Stimulated activated naive CD8-positive, alpha-beta T cell treated with anti-CD3 and anti-CD28 coated beads, Interleukin-15, amount 100 ng/mL, for 72 hours (primary cell): ENCODE measurements around the gene TENT4B.

ENCODE experiments used
- ATAC-seq: fragments of 150-1000 bp; cut with Tn5 transposase; 2 replicates; pipeline ENCODE4 v1.10.0; 2021; ENCODE audit warnings: mild to moderate bottlenecking, moderate library complexity
- DNase-seq, 2 donors: peaks; one replicate each; pipeline ENCODE4 v3.0.0; 2021 to 2022
- H3K27ac Mint-ChIP-seq, 2 donors: one replicate each; pipeline ENCODE4 v1.8.0; 2022; ENCODE audit warnings: mild to moderate bottlenecking in 2 of 2, mixed read lengths in 2 of 2, moderate library complexity in 2 of 2
- H3K27me3 Mint-ChIP-seq: one replicate; pipeline ENCODE4 v1.8.0; 2022; ENCODE audit warnings: mixed read lengths
- H3K4me1 Mint-ChIP-seq: one replicate; pipeline ENCODE4 v1.8.0; 2022; ENCODE audit warnings: mild to moderate bottlenecking, mixed read lengths
- H3K4me3 Mint-ChIP-seq, 2 donors: one replicate each; pipeline ENCODE4 v1.8.0; 2022; ENCODE audit warnings: mild to moderate bottlenecking in 2 of 2, mixed read lengths in 2 of 2, moderate library complexity in 1 of 2
- H3K9me3 Mint-ChIP-seq, 2 donors: one replicate each; pipeline ENCODE4 v1.8.0; 2022; ENCODE audit warnings: mixed read lengths in 2 of 2

The TENT4B gene

DNA sequence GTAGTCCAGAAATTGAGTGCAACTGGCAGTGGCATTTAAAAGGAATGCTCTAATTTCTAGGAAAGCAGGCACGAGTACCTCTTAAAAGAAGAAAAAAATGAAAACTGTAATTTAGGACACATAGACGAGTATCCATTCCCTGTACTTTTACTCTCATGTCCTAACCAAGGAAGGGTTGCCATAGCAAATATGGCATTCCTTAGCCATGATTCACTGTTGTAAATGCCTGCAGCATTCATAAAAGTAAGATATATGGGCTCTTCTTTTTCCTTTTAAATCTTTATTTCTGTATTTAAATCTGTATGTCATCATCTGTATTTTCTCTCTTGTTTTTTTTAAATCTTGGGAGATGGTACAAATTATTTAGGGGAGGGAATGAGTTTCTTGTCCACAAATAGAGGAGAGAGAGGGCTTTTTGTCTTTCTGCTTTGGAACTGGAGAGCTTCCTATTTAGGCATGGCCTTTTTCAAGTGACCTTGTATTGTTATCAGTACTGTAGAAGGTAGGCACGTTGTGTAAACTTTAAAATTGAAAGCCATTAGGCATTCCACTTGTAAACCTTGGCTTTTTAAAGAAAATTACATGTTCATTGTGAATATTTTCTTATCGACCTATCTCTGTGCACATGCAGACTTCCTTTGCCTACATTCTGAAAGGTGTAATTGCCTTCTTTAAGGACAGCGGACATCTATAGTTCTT is 50.0 kb downstream of the TENT4B start:
- H3K27ac Mint-ChIP-seq = peak overlapping the region in 1 of 2 donors; percentile 88
- ATAC-seq = no peak

DNA sequence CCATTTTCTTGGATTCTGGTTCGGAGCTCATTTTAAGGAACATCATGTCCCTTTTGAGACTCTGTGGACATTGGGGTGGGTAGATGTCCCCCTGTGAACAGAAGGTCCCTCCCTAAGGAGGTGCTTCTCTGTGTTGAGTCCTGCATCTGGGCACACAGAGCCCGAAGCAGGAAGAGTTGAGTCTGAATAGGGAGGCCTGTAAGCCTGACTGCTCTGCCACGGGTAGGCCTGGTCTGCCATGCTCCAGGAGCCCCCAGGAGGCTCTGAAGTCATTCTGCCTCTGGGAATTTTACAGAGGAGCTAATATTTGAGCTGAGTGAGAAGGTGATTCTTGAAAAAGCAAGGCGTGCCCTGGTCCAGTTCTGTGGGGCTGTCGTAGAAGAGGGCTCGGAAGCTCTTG is 50.6 kb downstream of the TENT4B start:
- H3K9me3 Mint-ChIP-seq = no peaks in the 10 kb centered on the region
- peaks cover 68% of the 10 kb centered on the region for H3K4me1 Mint-ChIP-seq
- no peak overlapping the region for H3K4me3 Mint-ChIP-seq
- peak overlapping the region in 1 of 2 donors; percentile 21 for H3K27ac Mint-ChIP-seq
- no peak for DNase-seq
- no peaks in the 10 kb centered on the region for H3K27me3 Mint-ChIP-seq
- no peak for ATAC-seq

More for the DNA sequence above, 50.0 kb downstream of the TENT4B start:
- no peak for DNase-seq
- H3K4me1 Mint-ChIP-seq = peaks cover 66% of the 10 kb centered on the region
- H3K4me3 Mint-ChIP-seq = no peak overlapping the region
- no peaks in the 10 kb centered on the region for H3K9me3 Mint-ChIP-seq
- no peaks in the 10 kb centered on the region for H3K27me3 Mint-ChIP-seq

DNA sequence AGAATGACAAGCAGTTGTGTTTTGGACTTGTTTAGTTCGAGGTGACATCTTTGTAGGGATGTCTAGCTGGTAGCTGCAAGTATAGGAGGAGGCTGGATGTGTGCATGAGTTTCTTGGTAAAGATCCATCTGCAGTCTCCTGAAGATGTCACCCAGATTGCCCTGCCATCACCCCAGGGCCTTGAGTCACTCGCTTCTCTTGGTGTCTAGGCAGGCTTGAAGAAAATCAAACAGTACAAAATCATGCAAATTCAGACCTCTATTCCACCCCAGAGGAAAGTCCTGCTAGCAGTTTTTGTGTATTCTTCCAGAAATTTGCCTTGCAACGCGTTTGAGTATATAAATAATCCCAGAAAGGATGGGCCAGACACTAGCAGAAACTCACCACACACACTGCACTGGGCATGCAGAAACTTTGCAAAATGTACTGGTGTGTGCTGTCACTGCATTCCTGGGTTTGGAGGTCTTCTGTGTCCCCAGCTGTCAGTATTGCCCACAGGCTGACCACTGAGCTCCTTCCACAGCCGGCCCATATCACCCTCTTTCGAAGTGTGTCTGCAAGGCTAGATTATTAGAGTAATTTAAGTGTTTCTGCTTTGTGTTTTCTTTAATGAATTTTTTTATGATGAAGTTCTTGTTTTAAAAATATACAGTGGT is 51.5 kb downstream of the TENT4B start:
- Mint-ChIP-seq H3K9me3 (no peaks in the 10 kb centered on the region), H3K4me1 (peaks cover 63% of the 10 kb centered on the region), H3K4me3 (no peak overlapping the region), H3K27ac (peak overlapping the region in 1 of 2 donors; percentile 21), H3K27me3 (no peaks in the 10 kb centered on the region)
- DNase-seq (no peak), ATAC-seq (no peak)

DNA sequence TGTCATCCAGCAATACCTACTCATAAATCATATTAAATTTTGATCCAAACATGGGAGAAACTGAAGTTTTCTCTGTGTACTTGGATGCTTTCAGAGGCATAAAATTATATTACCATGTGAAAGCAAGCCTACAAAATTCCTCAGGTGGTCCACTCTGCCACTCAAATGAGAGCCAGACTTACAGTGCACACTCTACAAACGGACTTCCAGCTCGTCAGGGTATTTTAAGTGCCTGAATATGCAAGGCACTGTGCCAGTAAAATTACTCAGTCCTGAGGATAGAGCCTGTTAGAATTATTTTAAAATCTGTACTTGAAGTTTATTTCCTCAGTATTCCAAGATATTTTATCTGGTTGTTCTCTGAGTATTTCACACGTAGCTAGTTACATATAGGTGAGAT is 54.5 kb downstream of the TENT4B start:
- ATAC-seq = no peak
- no peak for DNase-seq
- Mint-ChIP-seq H3K27ac (no peak overlapping the region), H3K27me3 (no peaks in the 10 kb centered on the region), H3K4me3 (no peak overlapping the region), H3K4me1 (peaks cover 54% of the 10 kb centered on the region), H3K9me3 (no peaks in the 10 kb centered on the region)

DNA sequence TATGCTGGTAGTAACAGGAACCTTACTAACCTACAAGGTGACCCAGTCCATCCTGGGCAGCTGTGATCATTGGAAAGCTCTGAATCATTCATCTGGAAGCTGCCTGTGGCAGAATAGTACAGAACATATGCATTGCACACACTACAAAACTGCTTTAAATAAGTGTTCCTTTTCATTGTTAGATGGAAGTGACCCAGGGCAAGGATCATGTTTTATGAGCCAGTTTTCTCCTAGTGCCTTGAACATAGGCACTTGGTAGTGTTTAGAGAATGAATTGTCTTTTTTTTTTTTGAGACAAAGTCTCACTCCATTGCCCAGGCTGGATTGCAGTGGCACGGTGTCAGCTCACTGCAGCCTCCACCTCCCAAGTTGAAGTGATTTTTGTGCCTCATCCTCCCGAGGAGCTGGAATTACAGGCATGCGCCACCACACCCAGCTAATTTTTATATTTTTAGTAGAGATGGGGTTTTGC is 55.4 kb downstream of the TENT4B start:
- Mint-ChIP-seq H3K9me3 (no peaks in the 10 kb centered on the region), H3K27me3 (no peaks in the 10 kb centered on the region), H3K4me3 (no peak overlapping the region), H3K27ac (peak overlapping the region in 1 of 2 donors; percentile 17), H3K4me1 (peaks cover 45% of the 10 kb centered on the region)
- DNase-seq (no peak), ATAC-seq (no peak)

DNA sequence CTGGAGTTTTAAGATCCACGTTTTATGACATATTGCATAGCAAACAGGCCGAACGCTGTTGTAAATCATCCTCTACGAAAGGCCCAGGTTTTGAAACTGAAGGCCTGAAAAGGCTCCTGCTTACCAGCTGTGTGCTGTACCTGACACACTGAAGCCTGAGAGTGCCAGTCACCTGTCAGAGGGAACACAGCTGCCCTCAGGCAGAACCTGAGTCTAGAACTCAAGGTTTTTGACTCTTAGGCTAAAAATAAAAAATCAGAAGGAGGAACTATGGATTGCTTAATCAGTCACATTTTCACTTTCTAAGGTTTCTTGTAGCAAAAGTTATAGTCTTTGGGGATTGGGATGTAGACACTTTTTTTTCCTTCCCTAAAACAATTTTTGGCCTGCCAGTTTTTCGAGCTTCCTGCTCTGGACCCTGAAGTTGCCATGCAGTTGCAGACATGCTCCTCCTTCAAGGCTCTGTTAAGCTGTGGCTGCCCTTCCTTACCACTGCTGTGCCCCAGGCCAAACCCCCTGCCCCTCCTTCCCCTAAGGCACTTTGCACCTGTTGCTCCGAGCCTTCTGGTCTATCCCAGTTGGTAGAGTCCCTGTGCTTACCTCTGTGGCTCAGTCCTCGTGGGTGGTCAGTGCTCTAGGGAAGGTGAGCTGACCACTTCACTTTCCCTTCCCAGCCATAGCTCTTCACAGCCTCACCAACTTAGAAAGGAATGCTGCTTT is 56.6 kb downstream of the TENT4B start:
- Mint-ChIP-seq H3K4me1 (peaks cover 33% of the 10 kb centered on the region), H3K4me3 (no peak overlapping the region), H3K27ac (peak overlapping the region; percentile 64 to 93), H3K9me3 (no peaks in the 10 kb centered on the region), H3K27me3 (no peaks in the 10 kb centered on the region)
- no peak for DNase-seq
- no peak for ATAC-seq

DNA sequence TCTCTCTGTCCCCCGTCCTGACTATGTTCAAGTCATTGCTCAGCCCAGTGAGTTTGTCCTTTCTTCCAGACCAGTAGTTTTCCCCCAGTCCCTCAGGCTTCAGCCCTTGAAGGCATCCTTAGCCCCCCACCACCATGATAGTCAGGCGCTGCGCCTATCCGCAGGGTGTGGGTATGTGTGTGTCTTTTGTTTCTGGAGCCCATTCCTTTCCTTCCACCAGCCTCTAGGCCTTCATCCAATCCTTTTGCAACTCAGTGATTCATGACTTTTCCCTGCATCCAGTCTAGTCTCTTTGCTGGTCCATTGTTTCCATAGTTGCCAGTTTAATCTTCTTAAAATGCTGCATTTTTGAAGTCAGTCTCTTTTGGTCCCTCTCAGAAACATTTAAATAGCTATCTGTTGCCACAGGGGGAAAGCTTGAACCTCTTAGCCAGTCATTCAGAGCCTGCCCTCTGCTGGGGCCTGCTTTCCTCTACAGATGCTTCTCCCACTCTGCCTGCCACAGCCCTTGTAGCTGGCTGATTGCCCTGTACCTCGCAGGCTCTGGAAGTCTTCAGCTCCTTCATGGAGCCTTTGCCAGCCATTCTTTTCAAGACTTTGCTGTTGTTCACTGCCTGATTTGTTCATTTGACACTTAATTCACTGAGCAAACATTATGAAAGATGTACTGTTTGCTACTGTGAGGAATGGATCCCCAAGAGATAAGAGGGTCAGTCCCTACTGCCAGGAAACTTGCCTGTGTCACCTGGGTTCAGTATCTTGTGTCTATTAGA is 57.3 kb downstream of the TENT4B start:
- Mint-ChIP-seq H3K27me3 (no peaks in the 10 kb centered on the region), H3K9me3 (no peaks in the 10 kb centered on the region), H3K4me1 (peaks cover 29% of the 10 kb centered on the region), H3K4me3 (no peak overlapping the region), H3K27ac (peak overlapping the region; percentile 64 to 93)
- peak; percentile 57 to 72 for DNase-seq
- ATAC-seq = peak; percentile 99

DNA sequence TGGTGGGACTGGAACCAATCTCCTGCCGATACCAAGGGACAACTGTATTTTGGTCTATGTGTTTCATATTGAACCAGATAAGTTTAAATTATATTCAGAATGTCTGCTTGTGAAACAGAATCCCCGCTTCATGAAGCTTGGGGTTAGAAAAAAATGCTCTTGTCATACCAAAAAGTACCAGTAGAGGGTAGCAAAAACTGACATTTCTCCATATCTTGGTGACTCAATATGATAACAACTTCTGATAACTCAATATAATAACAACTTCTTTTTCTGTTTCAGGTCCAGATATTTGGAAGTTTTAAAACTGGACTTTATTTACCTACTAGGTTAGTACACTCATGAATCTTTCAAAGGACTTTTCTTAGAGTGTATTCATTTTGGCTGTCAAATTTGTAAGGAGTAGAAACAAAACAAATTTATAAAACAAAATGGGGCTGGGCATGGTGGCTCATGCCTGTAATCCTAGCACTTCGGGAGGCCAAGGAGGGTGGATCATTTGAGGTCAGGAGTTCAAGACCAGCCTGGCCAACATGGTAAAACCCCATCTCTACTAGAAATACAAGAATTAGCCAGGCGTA is 60.9 kb downstream of the TENT4B start:
- ATAC-seq = no peak
- DNase-seq = peak in 1 of 2 donors; percentile 23
- H3K27ac Mint-ChIP-seq = peak overlapping the region; percentile 54 to 72
- H3K4me3 Mint-ChIP-seq = no peak overlapping the region
- H3K9me3 Mint-ChIP-seq = no peaks in the 10 kb centered on the region
- no peaks in the 10 kb centered on the region for H3K27me3 Mint-ChIP-seq
- peaks cover 14% of the 10 kb centered on the region for H3K4me1 Mint-ChIP-seq

DNA sequence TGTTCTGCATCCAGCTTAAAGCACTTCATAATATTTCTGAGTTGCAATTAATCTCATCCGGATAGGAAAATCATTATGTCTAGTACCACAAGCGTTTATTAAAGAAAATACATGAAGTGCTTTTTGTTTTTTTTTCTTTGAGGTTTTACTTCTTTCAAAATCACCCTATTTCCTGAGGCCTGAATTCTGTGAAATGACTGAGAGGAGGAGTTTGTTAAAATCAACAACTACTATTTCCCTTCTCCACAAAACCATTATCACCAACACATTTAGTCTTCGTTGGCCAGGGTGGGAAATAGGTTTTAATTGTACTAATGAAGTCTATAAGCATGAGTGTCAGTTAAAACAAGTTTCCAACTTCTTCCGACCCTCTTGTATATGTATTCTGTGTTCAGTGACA is 62.6 kb downstream of the TENT4B start:
- ATAC-seq (no peak), DNase-seq (no peak)
- H3K4me1 Mint-ChIP-seq = peaks cover 2% of the 10 kb centered on the region
- H3K9me3 Mint-ChIP-seq = no peaks in the 10 kb centered on the region
- H3K27me3 Mint-ChIP-seq = no peaks in the 10 kb centered on the region
- no peak overlapping the region for H3K27ac Mint-ChIP-seq
- H3K4me3 Mint-ChIP-seq = peak overlapping the region in 1 of 2 donors; percentile 22

DNA sequence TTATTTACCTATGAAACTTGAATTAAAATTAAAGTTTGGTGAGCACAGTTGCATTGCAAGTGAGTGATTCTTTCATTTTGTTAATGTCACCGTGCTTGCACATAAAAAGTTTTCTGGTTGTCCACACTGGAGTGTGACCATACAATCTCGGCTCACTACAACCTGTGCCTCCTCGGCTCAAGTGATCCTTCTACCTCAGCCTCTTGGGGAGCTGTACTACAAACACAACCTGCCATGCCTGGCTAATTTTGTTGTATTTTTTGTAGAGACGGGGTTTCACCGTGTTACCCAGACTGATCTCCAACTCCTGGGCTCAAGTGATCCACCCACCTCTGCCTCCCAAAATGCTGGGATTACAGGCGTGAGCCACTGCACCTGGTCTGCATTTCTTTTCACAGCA is 63.1 kb downstream of the TENT4B start:
- ATAC-seq = no peak
- H3K27ac Mint-ChIP-seq = no peak overlapping the region
- H3K9me3 Mint-ChIP-seq = no peaks in the 10 kb centered on the region
- no peak for DNase-seq
- H3K4me1 Mint-ChIP-seq = no peaks in the 10 kb centered on the region
- H3K27me3 Mint-ChIP-seq = no peaks in the 10 kb centered on the region
- no peak overlapping the region for H3K4me3 Mint-ChIP-seq

DNA sequence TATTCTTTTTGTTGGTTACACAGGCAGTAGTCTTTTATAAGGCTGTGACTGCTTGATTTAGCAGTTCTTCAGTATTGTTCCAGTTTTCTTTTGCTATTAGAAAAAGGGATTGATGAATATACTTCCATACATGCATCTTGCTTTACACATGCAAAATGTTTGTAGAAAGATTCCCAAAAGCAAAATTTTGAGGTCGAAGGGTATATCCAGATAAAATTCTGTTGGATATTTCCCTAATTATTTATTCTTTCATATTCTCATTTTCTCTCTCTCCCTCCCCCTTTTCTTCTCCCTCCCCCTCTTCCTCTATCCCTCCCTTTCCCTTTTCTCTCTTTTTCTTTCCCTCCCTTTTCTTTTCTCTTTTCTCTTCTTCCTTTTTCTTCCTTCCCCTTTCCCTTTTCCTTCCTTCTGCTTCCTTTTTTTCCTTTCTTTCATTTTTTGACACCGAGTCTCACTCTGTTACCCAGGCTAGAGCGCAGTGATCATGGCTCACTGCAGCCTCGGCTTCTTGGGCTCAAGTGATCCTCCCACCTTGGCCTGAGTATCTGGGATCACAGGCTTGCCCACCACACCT is 66.4 kb downstream of the TENT4B start:
- H3K27me3 Mint-ChIP-seq = no peaks in the 10 kb centered on the region
- no peak overlapping the region for H3K27ac Mint-ChIP-seq

DNA sequence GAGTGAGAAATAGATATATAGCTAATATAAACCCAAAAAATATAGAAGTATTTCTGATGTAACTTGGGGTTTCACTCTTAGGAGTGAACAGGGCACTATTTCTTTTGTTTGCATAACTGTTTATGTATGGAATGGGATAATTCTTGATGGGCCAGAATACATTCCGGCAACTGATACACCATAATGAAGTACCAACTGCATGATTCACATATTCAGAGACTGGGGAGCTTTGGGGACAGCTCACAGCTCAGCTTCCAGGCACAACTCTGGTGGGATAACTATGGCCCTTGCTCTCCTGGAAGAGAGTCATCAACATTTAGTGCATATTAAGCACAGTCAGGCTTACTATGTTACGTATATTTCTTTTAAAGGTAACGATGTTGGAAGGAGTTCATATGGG is 71.2 kb downstream of the TENT4B start:
- H3K4me1 Mint-ChIP-seq = peaks cover 8% of the 10 kb centered on the region
- H3K4me3 Mint-ChIP-seq = no peak overlapping the region
- H3K27ac Mint-ChIP-seq = peak overlapping the region in 1 of 2 donors; percentile 18
- no peak for ATAC-seq
- DNase-seq = no peak
- no peaks in the 10 kb centered on the region for H3K9me3 Mint-ChIP-seq
- no peaks in the 10 kb centered on the region for H3K27me3 Mint-ChIP-seq

More for the DNA sequence above, 66.4 kb downstream of the TENT4B start:
- Mint-ChIP-seq H3K4me3 (no peak overlapping the region), H3K4me1 (no peaks in the 10 kb centered on the region), H3K9me3 (no peaks in the 10 kb centered on the region)
- no peak for DNase-seq
- ATAC-seq = no peak

DNA sequence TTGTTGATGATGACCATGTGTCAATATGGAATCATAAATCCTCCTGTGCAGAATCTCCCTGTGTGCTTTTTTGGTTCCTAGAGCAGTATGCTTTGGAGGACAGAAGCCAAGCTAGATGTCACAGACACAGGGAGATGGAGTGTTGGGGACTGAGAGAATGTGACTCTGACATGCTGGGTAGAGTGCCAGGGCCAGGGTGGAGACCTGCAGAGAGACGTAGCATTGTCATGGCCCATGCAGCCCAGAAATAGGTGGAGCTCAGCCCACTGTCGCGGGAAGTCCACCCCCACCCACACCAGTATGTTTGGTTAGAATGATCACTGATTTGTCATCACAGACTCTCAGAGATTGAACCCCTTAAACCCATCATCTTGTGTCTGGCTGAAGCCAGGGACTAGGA is 74.0 kb downstream of the TENT4B start:
- H3K27me3 Mint-ChIP-seq = no peaks in the 10 kb centered on the region
- no peak overlapping the region for H3K4me3 Mint-ChIP-seq
- H3K27ac Mint-ChIP-seq = no peak overlapping the region
- H3K4me1 Mint-ChIP-seq = peaks cover 8% of the 10 kb centered on the region
- DNase-seq (no peak), ATAC-seq (peak; percentile 28)
- H3K9me3 Mint-ChIP-seq = no peaks in the 10 kb centered on the region

DNA sequence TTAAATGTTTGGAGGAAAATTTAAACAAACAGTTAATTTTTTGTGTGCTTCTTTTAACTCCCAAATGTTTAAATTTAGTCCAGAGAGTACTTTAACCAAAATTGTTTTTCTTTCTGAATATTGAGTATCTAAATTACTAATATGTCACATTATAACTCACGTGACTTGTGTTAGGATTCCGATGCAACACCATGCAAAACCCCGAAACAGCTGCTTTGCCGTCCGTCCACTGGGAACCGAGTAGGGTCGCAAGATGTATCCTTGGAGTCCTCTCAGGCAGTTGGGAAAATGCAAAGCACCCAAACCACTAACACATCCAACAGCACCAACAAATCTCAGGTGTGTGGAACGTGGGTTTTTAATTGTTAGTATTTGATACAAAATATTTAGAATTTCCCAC is 74.6 kb downstream of the TENT4B start:
- no peak overlapping the region for H3K4me3 Mint-ChIP-seq
- no peaks in the 10 kb centered on the region for H3K9me3 Mint-ChIP-seq
- H3K27me3 Mint-ChIP-seq = no peaks in the 10 kb centered on the region
- no peak overlapping the region for H3K27ac Mint-ChIP-seq
- no peak for ATAC-seq
- H3K4me1 Mint-ChIP-seq = peaks cover 8% of the 10 kb centered on the region
- no peak for DNase-seq

DNA sequence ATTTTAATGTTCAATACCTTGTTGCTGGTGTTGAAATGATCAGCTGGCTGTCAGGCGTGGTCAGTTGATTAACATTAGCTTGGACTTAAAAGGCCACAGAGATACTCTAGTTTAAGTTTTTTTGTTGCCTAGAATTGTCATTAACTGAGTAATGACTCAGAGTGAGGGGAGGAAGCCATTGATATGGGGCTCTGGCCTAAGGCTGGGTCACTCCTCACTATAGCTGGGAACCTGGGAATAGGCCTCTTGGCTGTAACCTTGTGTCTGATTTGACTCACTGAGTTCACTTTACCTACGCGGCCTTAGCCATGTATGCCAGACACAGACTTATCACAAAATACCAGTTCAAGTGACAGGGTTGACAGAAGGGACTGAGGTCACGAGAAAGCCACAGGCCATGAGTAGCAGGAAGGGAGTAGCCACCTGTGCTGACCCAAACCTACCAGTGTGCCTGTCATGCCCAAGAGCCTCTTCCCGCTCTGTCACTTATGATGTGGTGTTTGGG is 75.3 kb downstream of the TENT4B start:
- Mint-ChIP-seq H3K9me3 (no peaks in the 10 kb centered on the region), H3K4me3 (no peak overlapping the region), H3K27ac (no peak overlapping the region), H3K27me3 (no peaks in the 10 kb centered on the region), H3K4me1 (peaks cover 8% of the 10 kb centered on the region)
- DNase-seq = no peak
- ATAC-seq = no peak
